Kidney epithelial cell (primary cell): ENCODE measurements around the gene IBTK. TPM values are rescaled to one million over a fixed set of nuclear protein-coding genes. Genes with fewer than 3 reads are reported as not detected.

Experiments used
- DNase-seq: peaks from one replicate; pipeline ENCODE4 v3.0.0-alpha.2; 2010; ENCODE audit warnings: low read depth
- H3K27me3 ChIP-seq: 2 replicates; pipeline ENCODE4 v1.6.0; 2011; ENCODE audit warnings: low read length; ENCODE audit not compliant: control insufficient read depth, insufficient read depth
- H3K36me3 ChIP-seq: 2 replicates; pipeline ENCODE4 v1.5.1; 2011; ENCODE audit warnings: low read length; ENCODE audit not compliant: control insufficient read depth, insufficient read depth
- H3K4me3 ChIP-seq: 2 replicates; pipeline ENCODE4 v1.5.1; 2011; ENCODE audit warnings: low read depth, mild to moderate bottlenecking, control low read depth, low read length
- CTCF ChIP-seq: IDR thresholded peaks from 2 replicates; pipeline ENCODE4 v1.5.1; 2011; ENCODE audit warnings: mild to moderate bottlenecking, moderate library complexity, low read length, control low read depth, inconsistent platforms; ENCODE audit not compliant: insufficient read depth, poor library complexity, severe bottlenecking
- total RNA-seq: library from RNA; depleted of rRNA; stranded (reverse); fragments of >200 nt; gene quantifications from 2 replicates; pipeline ENCODE4 v1.2.3, GENCODE V29; 2015

IBTK gene
- total RNA-seq, 1 donor from 2014 or later = 42.6 TPM

- no peak for DNase-seq
These were observed 23.5 kb upstream of the IBTK start for GRCh38 chr6:82270881-82271635.

GRCh38 chr6:82268301-82268846, 20.8 kb upstream of the IBTK start:
- H3K36me3 ChIP-seq = no peaks in the 10 kb centered on the region
- no peak overlapping the region for H3K4me3 ChIP-seq
- TF ChIP-seq CTCF = no peak
- no peaks in the 10 kb centered on the region for H3K27me3 ChIP-seq
- no peak for DNase-seq

More at GRCh38 chr6:82270881-82271635, 23.5 kb upstream of the IBTK start:
- peak; percentile 51 for TF ChIP-seq CTCF
- H3K27me3 ChIP-seq = no peaks in the 10 kb centered on the region
- H3K36me3 ChIP-seq = no peaks in the 10 kb centered on the region
- no peak overlapping the region for H3K4me3 ChIP-seq

- no peak for DNase-seq
- H3K4me3 ChIP-seq = no peak overlapping the region
- no peaks in the 10 kb centered on the region for H3K36me3 ChIP-seq
- TF ChIP-seq CTCF = no peak
- H3K27me3 ChIP-seq = no peaks in the 10 kb centered on the region
These were observed 17.3 kb upstream of the IBTK start for GRCh38 chr6:82264824-82265223.

GRCh38 chr6:82264321-82264720, 16.8 kb upstream of the IBTK start:
- no peaks in the 10 kb centered on the region for H3K27me3 ChIP-seq
- TF ChIP-seq CTCF = no peak
- H3K36me3 ChIP-seq = no peaks in the 10 kb centered on the region
- no peak for DNase-seq
- H3K4me3 ChIP-seq = no peak overlapping the region

- Histone ChIP-seq H3K4me3 (no peak overlapping the region), H3K36me3 (no peaks in the 10 kb centered on the region), H3K27me3 (no peaks in the 10 kb centered on the region)
- no peak for DNase-seq
- TF ChIP-seq CTCF = no peak
These were observed 16.4 kb upstream of the IBTK start for GRCh38 chr6:82263916-82264315.
